Head of caudate nucleus (tissue), 42 donors: ENCODE data around the gene FOCAD.
A peak's percentile ranks its signal among the peaks of the same experiment; 100 is the strongest.

Experiments
- DNase-seq, 42 donors: peaks; one replicate each; pipeline versions ENCODE4 v3.0.0 to v3.0.0-alpha.2; 2020 to 2021; ENCODE audit warnings: mixed read lengths in 7 of 42
- intact Hi-C: fragments of 100-400 bp; cut with DNase I; formaldehyde crosslinking; loops from one replicate; pipeline ENCODE4 v1.15.0; 2022

Gene FOCAD

GRCh38 chr9:20980832-20981455, 296.9 kb downstream of the FOCAD start:
- DNase-seq = peak in 5 of 42 donors; percentile 11 to 33 (median 19)
- intact Hi-C loops = no loop called here

- intact Hi-C loops = no loop called here
- DNase-seq = no peak
Observed at GRCh38 chr9:20981486-20981885, 297.4 kb downstream of the FOCAD start.

- no peak for DNase-seq
- intact Hi-C loops = no loop called here
Observed at GRCh38 chr9:20984506-20984905, 300.4 kb downstream of the FOCAD start.

- no peak for DNase-seq
- intact Hi-C loops = no loop called here
Observed at GRCh38 chr9:20985851-20986600, 302.0 kb downstream of the FOCAD start.

- intact Hi-C loops = no loop called here
- no peak for DNase-seq
Observed at GRCh38 chr9:20987521-20987920, 303.5 kb downstream of the FOCAD start.

GRCh38 chr9:20988061-20988460, 304.0 kb downstream of the FOCAD start:
- no peak for DNase-seq
- intact Hi-C loops = no loop called here

- intact Hi-C loops = no loop called here
- no peak for DNase-seq
Observed at GRCh38 chr9:20988671-20989315, 304.7 kb downstream of the FOCAD start.

GRCh38 chr9:20989923-20990341, 305.9 kb downstream of the FOCAD start:
- peak; percentile 30 to 89 (median 68) for DNase-seq
- intact Hi-C loops = no loop called here

GRCh38 chr9:20990867-20991266, 306.8 kb downstream of the FOCAD start:
- intact Hi-C loops = no loop called here
- peak in 5 of 42 donors; percentile 5 to 24 (median 15) for DNase-seq

- intact Hi-C loops = no loop called here
- DNase-seq = no peak
Observed at GRCh38 chr9:20994486-20994885, 310.4 kb downstream of the FOCAD start.

GRCh38 chr9:20995616-20996015, 311.6 kb downstream of the FOCAD start:
- intact Hi-C loops = no loop called here
- no peak for DNase-seq

GRCh38 chr9:20996809-20997208, 312.8 kb downstream of the FOCAD start:
- intact Hi-C loops = no loop called here
- DNase-seq = no peak

GRCh38 chr9:20997503-20998076, 313.5 kb downstream of the FOCAD start:
- intact Hi-C loops = no loop called here
- no peak for DNase-seq

GRCh38 chr9:21001581-21001980, 317.5 kb downstream of the FOCAD start:
- intact Hi-C loops = no loop called here
- DNase-seq = no peak

GRCh38 chr9:21002040-21002439, 318.0 kb downstream of the FOCAD start:
- DNase-seq = no peak
- intact Hi-C loops = no loop called here

- intact Hi-C loops = no loop called here
- DNase-seq = no peak
Observed at GRCh38 chr9:21015129-21015815, 331.2 kb downstream of the FOCAD start.

GRCh38 chr9:21015995-21016394, 331.9 kb downstream of the FOCAD start:
- intact Hi-C loops = no loop called here
- DNase-seq = no peak

GRCh38 chr9:21016701-21017491, 332.8 kb downstream of the FOCAD start:
- DNase-seq = no peak
- intact Hi-C loops = no loop called here

GRCh38 chr9:21018177-21018576, 334.1 kb downstream of the FOCAD start:
- intact Hi-C loops = no loop called here
- DNase-seq = no peak
